ENCODE data around the gene COL25A1.

Gene COL25A1

GRCh38 chr4:109155682-109156283 is 146.7 kb downstream of the COL25A1 start:
- H3K36me3 ChIP-seq (ENCODE audit: control insufficient read depth, insufficient read depth, low read length), result no peaks in the 10 kb centered on the region
- no peaks in the 10 kb centered on the region for H3K79me2 ChIP-seq
- no peaks in the 10 kb centered on the region for H3K27me3 ChIP-seq (ENCODE audit: control insufficient read depth, insufficient read depth, low read length)
- H3K4me3 ChIP-seq (ENCODE audit: low read depth, low read length), result no peak overlapping the region
- no peak overlapping the region for H3K27ac ChIP-seq
- no peak overlapping the region for H3K9ac ChIP-seq
- H3K4me2 ChIP-seq (ENCODE audit: low read length), result no peak overlapping the region
- H3K4me1 ChIP-seq, result no peaks in the 10 kb centered on the region
- H3K9me3 ChIP-seq (ENCODE audit: control insufficient read depth, low read length), result no peaks in the 10 kb centered on the region
- TF ChIP-seq CTCF (IDR thresholded peaks at IDR 0.05), result no peak
- no peak overlapping the region for H2AFZ ChIP-seq

- no peak overlapping the region for H3K4me2 ChIP-seq (ENCODE audit: low read length)
Observed at GRCh38 chr4:109155084-109155483, 147.4 kb downstream of the COL25A1 start.

GRCh38 chr4:109154424-109154823 is 148.0 kb downstream of the COL25A1 start:
- Histone ChIP-seq H3K9ac (no peak overlapping the region), H3K79me2 (no peaks in the 10 kb centered on the region), H3K27ac (no peak overlapping the region), H3K27me3 (ENCODE audit: control insufficient read depth, insufficient read depth, low read length) (no peaks in the 10 kb centered on the region), H2AFZ (no peak overlapping the region), H3K36me3 (ENCODE audit: control insufficient read depth, insufficient read depth, low read length) (no peaks in the 10 kb centered on the region), H3K4me1 (no peaks in the 10 kb centered on the region), H3K4me2 (ENCODE audit: low read length) (no peak overlapping the region), H3K9me3 (ENCODE audit: control insufficient read depth, low read length) (no peaks in the 10 kb centered on the region), H3K4me3 (ENCODE audit: low read depth, low read length) (no peak overlapping the region)
- TF ChIP-seq CTCF (IDR thresholded peaks at IDR 0.05), result no peak

More at GRCh38 chr4:109155084-109155483, 147.4 kb downstream of the COL25A1 start:
- no peak overlapping the region for H3K9ac ChIP-seq
- no peak for TF ChIP-seq CTCF (IDR thresholded peaks at IDR 0.05)
- H3K4me3 ChIP-seq (ENCODE audit: low read depth, low read length), result no peak overlapping the region
- no peaks in the 10 kb centered on the region for H3K79me2 ChIP-seq
- H2AFZ ChIP-seq, result no peak overlapping the region
- no peak overlapping the region for H3K27ac ChIP-seq
- no peaks in the 10 kb centered on the region for H3K36me3 ChIP-seq (ENCODE audit: control insufficient read depth, insufficient read depth, low read length)
- no peaks in the 10 kb centered on the region for H3K9me3 ChIP-seq (ENCODE audit: control insufficient read depth, low read length)
- no peaks in the 10 kb centered on the region for H3K4me1 ChIP-seq
- no peaks in the 10 kb centered on the region for H3K27me3 ChIP-seq (ENCODE audit: control insufficient read depth, insufficient read depth, low read length)

GRCh38 chr4:109149836-109150235 is 152.6 kb downstream of the COL25A1 start:
- Histone ChIP-seq H3K4me3 (ENCODE audit: low read depth, low read length) (no peak overlapping the region), H3K4me2 (ENCODE audit: low read length) (no peak overlapping the region), H3K4me1 (no peaks in the 10 kb centered on the region), H3K27ac (no peak overlapping the region), H3K9ac (no peak overlapping the region), H3K27me3 (ENCODE audit: control insufficient read depth, insufficient read depth, low read length) (no peaks in the 10 kb centered on the region), H3K79me2 (no peaks in the 10 kb centered on the region), H3K36me3 (ENCODE audit: control insufficient read depth, insufficient read depth, low read length) (no peaks in the 10 kb centered on the region), H2AFZ (no peak overlapping the region), H3K9me3 (ENCODE audit: control insufficient read depth, low read length) (no peaks in the 10 kb centered on the region)
- no peak for TF ChIP-seq CTCF (IDR thresholded peaks at IDR 0.05)

- no peak overlapping the region for H2AFZ ChIP-seq
- no peaks in the 10 kb centered on the region for H3K27me3 ChIP-seq (ENCODE audit: control insufficient read depth, insufficient read depth, low read length)
- no peak overlapping the region for H3K4me2 ChIP-seq (ENCODE audit: low read length)
- H3K27ac ChIP-seq, result no peak overlapping the region
- no peaks in the 10 kb centered on the region for H3K79me2 ChIP-seq
- no peak overlapping the region for H3K9ac ChIP-seq
- no peaks in the 10 kb centered on the region for H3K9me3 ChIP-seq (ENCODE audit: control insufficient read depth, low read length)
- no peaks in the 10 kb centered on the region for H3K36me3 ChIP-seq (ENCODE audit: control insufficient read depth, insufficient read depth, low read length)
- no peak overlapping the region for H3K4me3 ChIP-seq (ENCODE audit: low read depth, low read length)
- H3K4me1 ChIP-seq, result no peaks in the 10 kb centered on the region
- no peak for TF ChIP-seq CTCF (IDR thresholded peaks at IDR 0.05)
Observed at GRCh38 chr4:109148577-109149075, 153.8 kb downstream of the COL25A1 start.

All from parathyroid adenoma (tissue), 2 donors.